NCI-H2107 treated with DMSO at 0.1 percent for 48 hours (cell line): ENCODE measurements around the gene FAM83F.

ENCODE experiments used
- DNase-seq: peaks from one replicate; lab custom pipeline; 2025; ENCODE audit not compliant: unreplicated experiment; lab: John Stamatoyannopoulos, UW

Gene FAM83F

GRCh38 chr22:40033586-40034380, 39.0 kb downstream of the FAM83F start:
- no peak for DNase-seq

GRCh38 chr22:40035351-40035750, 40.6 kb downstream of the FAM83F start:
- no peak for DNase-seq

GRCh38 chr22:40036126-40036525, 41.4 kb downstream of the FAM83F start:
- DNase-seq = no peak

GRCh38 chr22:40036591-40037225, 42.0 kb downstream of the FAM83F start:
- DNase-seq = peak; percentile 30

GRCh38 chr22:40037320-40037719, 42.6 kb downstream of the FAM83F start:
- DNase-seq = no peak

- no peak for DNase-seq
These were observed 44.8 kb downstream of the FAM83F start for GRCh38 chr22:40039482-40040115.

GRCh38 chr22:40040927-40041326, 46.2 kb downstream of the FAM83F start:
- no peak for DNase-seq

- DNase-seq = no peak
These were observed 46.8 kb downstream of the FAM83F start for GRCh38 chr22:40041366-40042137.

- no peak for DNase-seq
These were observed 47.6 kb downstream of the FAM83F start for GRCh38 chr22:40042312-40042711.

GRCh38 chr22:40043081-40043480, 48.3 kb downstream of the FAM83F start:
- DNase-seq = no peak

GRCh38 chr22:40043793-40044101, 49.0 kb downstream of the FAM83F start:
- DNase-seq = no peak

- peak; percentile 90 for DNase-seq
These were observed 49.5 kb downstream of the FAM83F start for GRCh38 chr22:40044102-40044869.

- no peak for DNase-seq
These were observed 50.4 kb downstream of the FAM83F start for GRCh38 chr22:40044870-40045834.

GRCh38 chr22:40046126-40046525, 51.4 kb downstream of the FAM83F start:
- DNase-seq = no peak

GRCh38 chr22:40050258-40050657, 55.5 kb downstream of the FAM83F start:
- no peak for DNase-seq

- DNase-seq = no peak
These were observed 56.6 kb downstream of the FAM83F start for GRCh38 chr22:40051322-40051721.

- DNase-seq = no peak
These were observed 58.7 kb downstream of the FAM83F start for GRCh38 chr22:40053460-40053859.

GRCh38 chr22:40054486-40054885, 59.7 kb downstream of the FAM83F start:
- DNase-seq = no peak

- DNase-seq = no peak
These were observed 60.6 kb downstream of the FAM83F start for GRCh38 chr22:40055143-40055883.
